ENCODE measurements around the gene DENND4A. TPM values are rescaled to one million over a fixed set of nuclear protein-coding genes. Genes with fewer than 3 reads are reported as not detected.

Gene DENND4A
- polyA plus RNA-seq, 3 donors: 7.7 to 13.2 (median 8.5) TPM

DNA sequence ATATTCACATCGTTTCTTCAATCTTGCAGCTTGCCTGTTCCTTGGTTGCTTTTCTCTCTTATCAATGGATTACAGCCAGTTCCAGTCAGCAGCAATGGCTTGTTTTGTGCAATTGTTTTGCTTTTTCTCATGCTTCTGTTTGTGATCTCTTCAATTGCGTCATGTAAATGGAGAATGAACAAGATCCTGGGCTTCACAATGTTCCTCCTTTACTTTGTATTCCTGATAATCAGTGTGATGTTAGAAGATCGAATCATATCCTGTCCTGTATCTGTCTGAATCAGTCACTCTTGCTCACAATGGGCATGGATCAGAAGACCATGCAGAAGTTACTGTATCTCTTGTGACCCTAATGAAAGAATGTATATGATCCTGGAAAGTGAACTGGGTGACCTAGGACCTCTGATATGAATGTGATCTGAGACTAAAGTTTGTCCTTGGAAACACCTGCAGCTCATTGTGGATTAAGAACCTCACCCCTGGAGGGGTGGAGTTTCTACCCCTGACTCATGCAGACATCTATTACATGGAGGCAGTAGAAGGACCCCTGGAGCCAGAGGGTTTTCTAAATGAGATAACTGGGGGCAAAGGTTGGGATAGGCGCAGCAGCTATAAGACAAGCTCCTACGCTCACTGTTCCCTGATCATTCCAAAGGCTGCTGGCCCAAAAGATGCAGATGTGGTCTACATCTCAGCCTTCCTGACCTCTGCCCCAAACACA, 138.1 kb downstream of the DENND4A start:
- 90 to 91% (median 91%) methylated on average over 5 of the region's 5 CpGs for WGBS, 3 donors
- H3K27ac ChIP-seq (ENCODE audit: low read depth, low read length): no peak overlapping the region

DNA sequence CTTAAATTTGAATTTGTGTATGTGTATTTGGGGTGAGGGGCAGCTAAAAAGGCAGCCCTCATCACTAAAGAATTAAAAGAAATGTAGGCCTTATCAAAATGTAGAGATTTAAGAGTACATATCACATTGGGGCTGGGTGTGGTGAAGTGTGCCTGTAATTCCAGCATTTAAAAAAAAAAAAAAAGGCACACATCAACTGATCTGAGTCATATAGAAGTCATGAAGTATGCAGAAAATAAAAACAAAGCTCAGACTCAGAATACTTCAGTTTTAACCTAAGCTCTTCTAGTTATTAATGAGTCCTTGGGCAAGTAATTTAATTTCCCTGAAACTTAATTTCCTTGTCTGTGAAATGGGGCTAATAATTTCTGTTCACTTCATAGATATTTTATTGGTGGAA, 138.8 kb downstream of the DENND4A start:
- H3K27ac ChIP-seq (ENCODE audit: low read depth, low read length): no peak overlapping the region

GRCh38 chr15:65651831-65652749, 140.0 kb downstream of the DENND4A start:
- 75 to 83% (median 81%) methylated on average over 11 of the region's 11 CpGs for WGBS, 3 donors
- H3K27ac ChIP-seq (ENCODE audit: low read depth, low read length): no peak overlapping the region

DNA sequence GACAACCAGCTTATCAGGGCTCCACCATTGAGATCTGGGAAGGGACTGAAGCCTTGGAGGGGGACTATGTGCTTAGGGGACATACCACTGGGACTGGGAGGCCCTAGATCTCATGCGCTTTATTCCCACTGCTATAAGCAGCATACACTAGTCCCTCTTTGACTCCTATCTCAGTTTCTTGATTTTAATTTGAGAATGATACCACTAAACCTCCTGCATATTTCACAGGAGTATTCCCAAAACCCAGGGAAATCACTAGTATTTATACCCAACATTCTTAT, 141.1 kb downstream of the DENND4A start:
- WGBS, 3 donors: 98 to 100% (median 100%) methylated on average over 1 of the region's 1 CpG
- H3K27ac ChIP-seq (ENCODE audit: low read depth, low read length): no peak overlapping the region

- no peak overlapping the region for H3K27ac ChIP-seq (ENCODE audit: low read depth, low read length)
- WGBS, 3 donors: 93 to 96% (median 94%) methylated on average over 10 to 12 of the region's 12 CpGs
Measured at GRCh38 chr15:65650312-65651041, 141.6 kb downstream of the DENND4A start.

DNA sequence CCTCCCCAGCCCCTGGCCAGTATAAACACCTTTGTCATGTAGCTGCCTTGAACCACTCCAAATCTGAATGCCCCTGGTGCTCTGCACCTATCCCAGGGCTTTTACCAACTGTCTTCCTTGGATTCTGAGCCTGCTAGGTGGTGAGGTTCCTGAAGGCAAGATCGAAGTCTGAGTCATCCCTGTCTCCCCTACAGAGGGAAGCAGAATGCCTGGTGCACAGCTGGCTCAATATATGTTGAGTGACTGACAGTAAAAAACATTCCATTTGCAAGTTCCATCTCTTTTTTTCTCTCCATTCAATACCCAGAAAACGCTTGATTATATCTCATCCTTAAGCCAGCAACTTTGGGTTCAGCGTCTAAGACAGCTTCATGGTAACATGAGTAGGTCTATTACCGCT, 145.6 kb downstream of the DENND4A start:
- 92 to 97% (median 95%) methylated on average over 4 of the region's 4 CpGs for WGBS, 3 donors
- no peak overlapping the region for H3K27ac ChIP-seq (ENCODE audit: low read depth, low read length)

GRCh38 chr15:65645392-65645791, 146.7 kb downstream of the DENND4A start:
- no peak overlapping the region for H3K27ac ChIP-seq (ENCODE audit: low read depth, low read length)
- WGBS, 3 donors: 86 to 97% (median 97%) methylated on average over 4 of the region's 4 CpGs

DNA sequence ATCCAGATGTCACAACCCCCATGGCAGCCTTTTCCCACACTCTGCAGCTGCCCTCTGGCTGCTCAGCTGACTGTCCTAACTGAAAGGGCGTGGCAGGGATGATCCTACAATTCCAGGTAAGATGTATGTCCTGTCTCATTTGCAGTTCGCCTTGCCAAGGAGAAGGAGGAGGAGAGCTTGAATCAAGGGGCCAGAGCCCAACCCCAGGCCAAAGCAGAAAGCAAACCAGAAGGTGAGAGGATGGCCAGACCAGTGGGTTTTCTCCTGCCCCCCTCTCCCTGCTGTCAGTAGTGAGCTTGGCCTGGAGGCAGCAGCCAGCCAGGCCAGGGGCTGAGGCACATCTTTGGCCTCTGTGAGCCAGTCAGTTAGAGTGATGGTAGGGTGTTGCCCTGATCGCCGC, 147.8 kb downstream of the DENND4A start:
- 87 to 95% (median 91%) methylated on average over 4 of the region's 4 CpGs for WGBS, 3 donors
- H3K27ac ChIP-seq (ENCODE audit: low read depth, low read length): no peak overlapping the region

- WGBS, 3 donors: 62 to 80% (median 66%) methylated on average over 6 of the region's 6 CpGs
- no peak overlapping the region for H3K27ac ChIP-seq (ENCODE audit: low read depth, low read length)
Measured at GRCh38 chr15:65642594-65642993, 149.5 kb downstream of the DENND4A start.

- 54 to 64% (median 63%) methylated on average over 6 of the region's 6 CpGs for WGBS, 3 donors
Measured at GRCh38 chr15:65641768-65642475, 150.2 kb downstream of the DENND4A start.

DNA sequence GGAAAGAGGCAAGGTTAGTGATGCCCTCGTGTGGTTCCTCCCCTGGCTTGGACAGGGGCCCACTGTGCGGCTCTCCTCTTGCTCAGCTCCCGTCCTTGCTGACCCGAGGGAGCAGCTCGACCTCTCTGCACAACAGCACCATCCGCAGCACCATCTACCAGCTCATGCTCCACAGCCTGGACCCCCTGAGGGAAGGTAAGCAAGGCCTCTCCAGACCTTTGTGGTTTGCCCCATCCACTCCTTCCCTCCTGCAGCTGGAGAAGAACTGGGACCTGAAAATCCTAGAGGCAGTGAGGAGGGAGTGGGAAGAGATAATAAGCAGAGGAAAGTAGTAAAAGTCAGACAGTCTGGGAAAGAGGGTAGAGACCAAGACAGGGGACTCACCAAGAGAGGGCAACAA, 152.6 kb downstream of the DENND4A start:
- WGBS, 3 donors: 48 to 82% (median 79%) methylated on average over 6 of the region's 6 CpGs
- no peak overlapping the region for H3K27ac ChIP-seq (ENCODE audit: low read depth, low read length)

More at GRCh38 chr15:65641768-65642475, 150.2 kb downstream of the DENND4A start:
- no peak overlapping the region for H3K27ac ChIP-seq (ENCODE audit: low read depth, low read length)

GRCh38 chr15:65638681-65639089, 153.4 kb downstream of the DENND4A start:
- 2 to 7% (median 5%) methylated on average over 3 of the region's 3 CpGs for WGBS, 3 donors
- H3K27ac ChIP-seq (ENCODE audit: low read depth, low read length): no peak overlapping the region

DNA sequence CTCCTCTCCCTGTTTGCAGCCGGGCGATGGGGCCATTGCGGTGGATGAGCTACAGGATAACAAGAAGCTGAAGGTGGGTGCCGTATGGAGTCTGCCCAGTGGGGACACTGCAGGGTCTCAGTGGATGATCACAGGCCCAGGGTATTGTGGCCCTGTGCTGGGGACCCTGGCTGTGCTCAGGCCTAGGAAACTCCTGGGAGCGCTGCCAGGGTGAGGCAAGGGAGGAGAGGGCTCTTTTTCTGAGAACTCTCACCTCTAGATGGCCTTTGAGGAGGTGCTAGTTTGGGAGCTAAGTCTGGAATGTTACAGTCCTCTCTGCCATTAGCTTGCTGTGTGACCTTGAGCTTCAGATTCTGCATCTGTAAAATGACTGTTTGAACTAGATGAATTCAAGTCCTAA, 154.0 kb downstream of the DENND4A start:
- no peak overlapping the region for H3K27ac ChIP-seq (ENCODE audit: low read depth, low read length)
- 76 to 86% (median 83%) methylated on average over 5 of the region's 5 CpGs for WGBS, 3 donors

GRCh38 chr15:65634356-65634755, 157.7 kb downstream of the DENND4A start:
- 70 to 85% (median 81%) methylated on average over 1 of the region's 1 CpG for WGBS, 3 donors
- H3K27ac ChIP-seq (ENCODE audit: low read depth, low read length): no peak overlapping the region

DNA sequence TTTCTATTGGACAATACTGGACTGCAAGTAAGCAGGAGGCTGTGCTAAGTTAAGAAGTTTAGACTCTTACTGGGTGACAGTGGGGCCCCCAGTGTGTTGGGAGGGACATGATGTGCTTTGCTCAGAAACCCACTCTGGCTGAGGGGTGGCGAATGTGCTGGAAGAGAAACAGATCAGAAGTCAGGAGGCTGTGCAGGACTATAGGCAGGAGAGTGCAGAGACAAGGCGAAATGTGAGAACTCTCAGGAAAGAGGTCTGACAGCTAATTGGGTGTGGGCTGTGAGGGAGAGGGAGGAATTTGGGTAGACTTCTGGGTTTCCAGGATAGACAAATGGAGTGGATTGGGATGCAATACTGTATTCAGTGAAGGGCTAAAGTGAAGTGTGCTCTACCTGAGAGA, 158.3 kb downstream of the DENND4A start:
- no peak overlapping the region for H3K27ac ChIP-seq (ENCODE audit: low read depth, low read length)
- WGBS, 3 donors: 84 to 92% (median 87%) methylated on average over 2 of the region's 2 CpGs

- WGBS, 3 donors: 76 to 84% (median 82%) methylated on average over 4 of the region's 4 CpGs
- H3K27ac ChIP-seq (ENCODE audit: low read depth, low read length): no peak overlapping the region
Measured at GRCh38 chr15:65632780-65633375, 159.2 kb downstream of the DENND4A start.

DNA sequence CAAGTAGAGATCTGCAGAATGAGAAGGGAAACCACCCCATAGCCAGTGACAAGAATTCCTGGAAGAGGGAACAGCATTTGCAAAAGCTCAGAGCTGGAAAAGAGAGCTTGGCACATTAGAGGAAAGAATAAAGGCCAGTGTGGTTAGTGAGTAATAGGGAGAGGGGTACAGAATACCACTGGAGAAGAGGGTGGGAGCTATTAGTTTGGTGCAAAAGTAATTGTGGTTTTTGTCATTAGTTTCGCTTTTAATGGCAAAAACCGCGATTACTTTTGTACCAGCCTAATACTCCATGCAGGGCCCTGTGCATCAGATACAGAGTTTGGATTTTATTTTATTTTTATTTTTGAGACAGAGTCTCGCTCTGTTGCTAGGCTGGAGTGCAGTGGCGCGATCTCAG, 160.6 kb downstream of the DENND4A start:
- H3K27ac ChIP-seq (ENCODE audit: low read depth, low read length): no peak overlapping the region
- WGBS, 3 donors: 94 to 97% (median 97%) methylated on average over 6 of the region's 6 CpGs

DNA sequence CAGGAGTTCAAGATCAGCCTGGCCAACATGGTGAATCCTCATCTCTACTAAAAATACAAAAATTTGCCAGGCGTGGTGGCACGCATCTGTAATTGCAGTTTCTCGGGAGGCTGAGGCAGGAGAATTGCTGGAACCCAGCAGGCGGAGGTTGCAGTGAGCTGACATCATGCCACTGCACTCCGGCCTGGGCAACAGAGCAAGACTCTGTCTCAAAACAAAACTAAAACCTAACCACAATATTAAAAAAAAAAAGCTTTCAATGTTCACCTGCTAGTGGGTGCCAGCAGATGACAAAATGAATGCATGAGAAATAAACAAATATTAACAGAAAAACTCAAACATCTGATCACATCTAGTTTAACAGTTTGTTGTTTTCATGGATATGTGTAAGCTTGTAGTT, 161.3 kb downstream of the DENND4A start:
- 92 to 95% (median 92%) methylated on average over 5 of the region's 5 CpGs for WGBS, 3 donors
- H3K27ac ChIP-seq (ENCODE audit: low read depth, low read length): no peak overlapping the region
